Stimulated activated CD8-positive, alpha-beta memory T cell treated with anti-CD3 and anti-CD28 coated beads, Interleukin-2, amount 100 ng/mL, for 1 hour (primary cell): ENCODE measurements around the gene FTCD.
"Not testable (repeated sequence)": the region's sequence is repeated elsewhere in the genome, so short reads cannot be mapped to it uniquely, and the experiment has no call there.

Source experiments
- DNase-seq, 2 donors: peaks; one replicate each; pipeline ENCODE4 v3.0.0-alpha.2; 2020; ENCODE audit warnings: low read depth in 2 of 2

FTCD gene

GRCh38 chr21:46155514-46156377, at the start of gene FTCD:
Gene FTCD, minus strand, starts transcription at chr21:46155579. Its CDS starts 56 bp downstream, at chr21:46155523.
- no peak for DNase-seq

GRCh38 chr21:46205166-46205565, 49.8 kb upstream of the FTCD start:
- DNase-seq: no peak

GRCh38 chr21:46203203-46203600, 47.8 kb upstream of the FTCD start:
- no peak for DNase-seq

GRCh38 chr21:46202592-46203202, 47.3 kb upstream of the FTCD start:
- no peak for DNase-seq

GRCh38 chr21:46200877-46201803, 45.8 kb upstream of the FTCD start:
- not testable (repeated sequence) for DNase-seq

- no peak for DNase-seq
Measured at GRCh38 chr21:46199436-46200373, 44.3 kb upstream of the FTCD start.

- no peak for DNase-seq
Measured at GRCh38 chr21:46196733-46197132, 41.4 kb upstream of the FTCD start.

GRCh38 chr21:46195595-46196195, 40.3 kb upstream of the FTCD start:
- no peak for DNase-seq

- DNase-seq: no peak
Measured at GRCh38 chr21:46194374-46195334, 39.3 kb upstream of the FTCD start.

GRCh38 chr21:46193829-46194373, 38.5 kb upstream of the FTCD start:
- DNase-seq: no peak

GRCh38 chr21:46191686-46192575, 36.6 kb upstream of the FTCD start:
- DNase-seq: no peak

GRCh38 chr21:46191257-46191685, 35.9 kb upstream of the FTCD start:
- no peak for DNase-seq

- no peak for DNase-seq
Measured at GRCh38 chr21:46190491-46191131, 35.2 kb upstream of the FTCD start.

GRCh38 chr21:46189959-46190490, 34.6 kb upstream of the FTCD start:
- no peak for DNase-seq

GRCh38 chr21:46189213-46189958, 34.0 kb upstream of the FTCD start:
- no peak for DNase-seq
